ENCODE data around the gene IQCM. TPM values are rescaled to one million over a fixed set of nuclear protein-coding genes. Genes with fewer than 3 reads are reported as not detected.
"Not testable (repeated sequence)": the region's sequence is repeated elsewhere in the genome, so short reads cannot be mapped to it uniquely, and the experiment has no call there.

IQCM gene
- total RNA-seq, 1 donor from 2014 or later = not detected

DNA sequence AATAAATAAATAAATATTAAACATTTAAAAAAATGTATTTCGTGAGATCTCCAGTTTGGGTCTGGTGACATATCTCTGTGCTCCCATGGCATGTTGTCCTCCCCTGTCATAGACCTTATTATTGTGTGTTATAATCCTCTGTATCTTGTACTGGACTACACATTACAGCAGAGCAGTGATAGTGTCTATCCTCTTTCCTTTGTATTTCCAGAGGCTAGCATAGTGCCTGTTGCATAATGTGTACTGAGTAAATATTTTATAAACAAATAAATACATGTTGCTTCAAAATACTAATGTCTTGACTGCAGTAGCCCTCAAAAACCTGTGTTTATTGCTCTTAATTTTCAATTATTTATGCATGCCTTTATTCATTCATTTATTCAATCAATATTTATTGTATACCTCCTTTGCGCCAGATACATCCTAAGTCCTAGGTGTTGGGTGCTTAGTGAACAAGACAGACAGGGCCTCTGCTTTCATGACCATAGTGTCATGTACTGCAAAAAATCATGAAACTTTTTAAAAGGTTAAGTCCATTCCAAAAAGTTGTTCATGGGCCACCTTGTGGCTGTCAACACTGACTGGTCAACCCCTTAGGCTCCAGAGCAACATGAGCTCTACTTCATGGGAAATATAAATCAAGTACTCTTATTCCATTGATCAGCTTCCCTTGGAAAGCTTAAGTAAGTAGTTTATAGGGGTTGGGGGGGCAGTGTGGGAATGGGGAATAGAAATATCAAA, 303.9 kb downstream of the IQCM start:
- no peaks in the 10 kb centered on the region for H3K4me1 Mint-ChIP-seq
- no peak overlapping the region for H3K4me3 Mint-ChIP-seq
- TF ChIP-seq, protein P1, sequence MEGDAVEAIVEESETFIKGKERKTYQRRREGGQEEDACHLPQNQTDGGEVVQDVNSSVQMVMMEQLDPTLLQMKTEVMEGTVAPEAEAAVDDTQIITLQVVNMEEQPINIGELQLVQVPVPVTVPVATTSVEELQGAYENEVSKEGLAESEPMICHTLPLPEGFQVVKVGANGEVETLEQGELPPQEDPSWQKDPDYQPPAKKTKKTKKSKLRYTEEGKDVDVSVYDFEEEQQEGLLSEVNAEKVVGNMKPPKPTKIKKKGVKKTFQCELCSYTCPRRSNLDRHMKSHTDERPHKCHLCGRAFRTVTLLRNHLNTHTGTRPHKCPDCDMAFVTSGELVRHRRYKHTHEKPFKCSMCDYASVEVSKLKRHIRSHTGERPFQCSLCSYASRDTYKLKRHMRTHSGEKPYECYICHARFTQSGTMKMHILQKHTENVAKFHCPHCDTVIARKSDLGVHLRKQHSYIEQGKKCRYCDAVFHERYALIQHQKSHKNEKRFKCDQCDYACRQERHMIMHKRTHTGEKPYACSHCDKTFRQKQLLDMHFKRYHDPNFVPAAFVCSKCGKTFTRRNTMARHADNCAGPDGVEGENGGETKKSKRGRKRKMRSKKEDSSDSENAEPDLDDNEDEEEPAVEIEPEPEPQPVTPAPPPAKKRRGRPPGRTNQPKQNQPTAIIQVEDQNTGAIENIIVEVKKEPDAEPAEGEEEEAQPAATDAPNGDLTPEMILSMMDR (conservative IDR thresholded peaks at IDR 0.05) = no peak
- no peak overlapping the region for H3K27ac Mint-ChIP-seq (ENCODE audit: unreplicated experiment)
- peaks cover 15% of the 10 kb centered on the region for H3K9me3 Mint-ChIP-seq
- peaks cover 3% of the 10 kb centered on the region for H3K36me3 Mint-ChIP-seq (ENCODE audit: low read depth)
- DNase-seq (ENCODE audit: low read depth, low spot score) = no peak
- no peaks in the 10 kb centered on the region for H3K27me3 Mint-ChIP-seq (ENCODE audit: low read depth)

DNA sequence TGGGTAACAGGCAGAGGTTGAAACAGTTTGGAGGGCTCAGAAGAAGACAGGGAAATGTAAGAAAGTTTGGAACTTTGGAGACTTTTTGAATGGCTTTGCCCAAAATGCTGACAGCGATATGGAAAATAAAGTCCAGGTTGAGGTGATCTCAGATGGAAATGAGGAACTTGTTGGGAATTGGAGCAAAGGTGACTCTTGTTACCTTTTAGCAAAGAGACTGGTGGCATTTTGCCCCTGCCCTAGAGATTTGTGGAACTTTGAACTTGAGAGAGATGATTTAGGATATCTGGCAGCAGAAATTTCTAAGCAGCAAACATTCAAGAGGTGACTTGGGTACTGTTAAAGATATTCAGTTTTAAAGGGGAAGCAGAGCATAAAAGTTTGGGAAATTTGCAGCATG, 308.3 kb downstream of the IQCM start:
- not testable (repeated sequence) for H3K4me1 Mint-ChIP-seq; H3K36me3 Mint-ChIP-seq (ENCODE audit: low read depth); H3K27me3 Mint-ChIP-seq (ENCODE audit: low read depth); H3K27ac Mint-ChIP-seq (ENCODE audit: unreplicated experiment); DNase-seq (ENCODE audit: low read depth, low spot score); H3K4me3 Mint-ChIP-seq
- H3K9me3 Mint-ChIP-seq = peaks cover 13% of the 10 kb centered on the region

GRCh38 chr4:149500806-149501205, 314.8 kb downstream of the IQCM start:
- no peaks in the 10 kb centered on the region for H3K36me3 Mint-ChIP-seq (ENCODE audit: low read depth)
- no peak overlapping the region for H3K27ac Mint-ChIP-seq (ENCODE audit: unreplicated experiment)
- H3K27me3 Mint-ChIP-seq (ENCODE audit: low read depth) = no peaks in the 10 kb centered on the region
- peaks cover 12% of the 10 kb centered on the region for H3K4me1 Mint-ChIP-seq
- TF ChIP-seq, protein P1 (conservative IDR thresholded peaks at IDR 0.05) = no peak
- peaks cover 3% of the 10 kb centered on the region for H3K9me3 Mint-ChIP-seq
- no peak for DNase-seq (ENCODE audit: low read depth, low spot score)
- no peak overlapping the region for H3K4me3 Mint-ChIP-seq

GRCh38 chr4:149499726-149500125, 315.9 kb downstream of the IQCM start:
- TF ChIP-seq, protein P1 (conservative IDR thresholded peaks at IDR 0.05) = no peak
- H3K9me3 Mint-ChIP-seq = peaks cover 3% of the 10 kb centered on the region
- H3K27ac Mint-ChIP-seq (ENCODE audit: unreplicated experiment) = no peak overlapping the region
- no peaks in the 10 kb centered on the region for H3K36me3 Mint-ChIP-seq (ENCODE audit: low read depth)
- no peak for DNase-seq (ENCODE audit: low read depth, low spot score)
- H3K4me3 Mint-ChIP-seq = no peak overlapping the region
- no peaks in the 10 kb centered on the region for H3K27me3 Mint-ChIP-seq (ENCODE audit: low read depth)
- H3K4me1 Mint-ChIP-seq = peaks cover 12% of the 10 kb centered on the region

DNA sequence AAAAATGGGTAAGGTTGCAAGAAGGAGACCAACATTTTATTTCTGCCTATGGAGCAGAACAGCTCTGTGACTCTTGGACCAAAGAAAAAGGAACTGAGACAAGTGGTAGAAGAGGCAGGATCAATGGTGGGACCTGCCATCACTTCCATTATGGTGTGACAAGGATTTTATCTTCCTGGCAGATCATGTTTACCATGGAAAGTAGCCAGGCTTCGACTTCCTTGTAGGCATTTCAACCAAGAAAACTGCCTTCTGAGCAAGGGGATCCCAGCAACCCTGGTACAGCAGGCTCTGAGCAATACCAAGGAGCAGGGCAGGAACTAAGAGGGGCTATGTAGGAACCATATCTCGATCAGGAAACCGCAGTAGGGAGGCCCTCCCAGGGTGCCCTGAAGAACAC, 317.4 kb downstream of the IQCM start:
- H3K27ac Mint-ChIP-seq (ENCODE audit: unreplicated experiment) = no peak overlapping the region
- no peak overlapping the region for H3K4me3 Mint-ChIP-seq
- no peaks in the 10 kb centered on the region for H3K27me3 Mint-ChIP-seq (ENCODE audit: low read depth)
- TF ChIP-seq, protein P1 (conservative IDR thresholded peaks at IDR 0.05) = no peak
- peaks cover 12% of the 10 kb centered on the region for H3K4me1 Mint-ChIP-seq
- no peak for DNase-seq (ENCODE audit: low read depth, low spot score)
- H3K9me3 Mint-ChIP-seq = peaks cover 3% of the 10 kb centered on the region
- no peaks in the 10 kb centered on the region for H3K36me3 Mint-ChIP-seq (ENCODE audit: low read depth)

GRCh38 chr4:149493492-149493891, 322.2 kb downstream of the IQCM start:
- Mint-ChIP-seq H3K36me3 (ENCODE audit: low read depth) (no peaks in the 10 kb centered on the region), H3K27me3 (ENCODE audit: low read depth) (no peaks in the 10 kb centered on the region), H3K27ac (ENCODE audit: unreplicated experiment) (no peak overlapping the region), H3K4me3 (no peak overlapping the region), H3K4me1 (no peaks in the 10 kb centered on the region), H3K9me3 (peaks cover 3% of the 10 kb centered on the region)
- TF ChIP-seq, protein P1 (conservative IDR thresholded peaks at IDR 0.05) = no peak
- DNase-seq (ENCODE audit: low read depth, low spot score) = no peak
